Gastrocnemius medialis (tissue), 4 donors: ENCODE measurements around the gene ARL4A.

ENCODE experiments used
- POLR2A ChIP-seq, 2 donors: fragments of 450-650 bp; IDR thresholded peaks; one replicate each; pipeline ENCODE4 v1.6.1; 2017; ENCODE audit warnings: antibody characterized with exemption in 2 of 2, mild to moderate bottlenecking in 2 of 2, moderate library complexity in 2 of 2
- TF ChIP-seq, protein P1 (sequence below), 5 experiments: fragments of 450-650 bp in 3 of 5; fragments of 200-600 bp in 2 of 5; sonication (generic) in 2 of 5; IDR thresholded peaks in 4 of 5; conservative IDR thresholded peaks in 1 of 5; 1 replicate in 4 of 5; 2 replicates in 1 of 5; pipeline ENCODE4 v1.5.1; 2016 to 2019; ENCODE audit warnings: antibody characterized with exemption in 5 of 5, mild to moderate bottlenecking in 3 of 5, moderate library complexity in 3 of 5

DNA sequence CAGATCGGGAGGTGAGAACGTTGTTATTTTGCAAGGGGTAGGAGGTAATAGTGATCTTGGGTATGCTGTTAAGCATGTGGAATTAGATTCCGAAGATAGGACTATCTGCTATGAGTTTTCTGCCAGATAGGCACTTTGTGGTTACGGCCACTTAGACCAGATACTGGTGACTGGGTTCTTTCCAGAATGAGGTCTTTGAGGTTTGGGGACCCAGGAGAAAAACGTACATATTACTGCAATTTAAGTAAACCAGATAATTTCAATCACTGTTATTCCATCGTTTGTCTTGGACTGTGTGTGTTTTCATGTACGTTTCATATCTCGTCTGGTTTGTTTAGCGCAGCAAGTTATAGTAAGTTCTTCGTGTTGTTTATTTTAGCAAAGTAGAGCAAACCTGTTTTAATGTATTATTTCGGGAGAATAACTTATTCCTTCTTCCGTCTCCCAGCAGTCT is 312 bp downstream of the ARL4A start:
- TF ChIP-seq, protein P1, sequence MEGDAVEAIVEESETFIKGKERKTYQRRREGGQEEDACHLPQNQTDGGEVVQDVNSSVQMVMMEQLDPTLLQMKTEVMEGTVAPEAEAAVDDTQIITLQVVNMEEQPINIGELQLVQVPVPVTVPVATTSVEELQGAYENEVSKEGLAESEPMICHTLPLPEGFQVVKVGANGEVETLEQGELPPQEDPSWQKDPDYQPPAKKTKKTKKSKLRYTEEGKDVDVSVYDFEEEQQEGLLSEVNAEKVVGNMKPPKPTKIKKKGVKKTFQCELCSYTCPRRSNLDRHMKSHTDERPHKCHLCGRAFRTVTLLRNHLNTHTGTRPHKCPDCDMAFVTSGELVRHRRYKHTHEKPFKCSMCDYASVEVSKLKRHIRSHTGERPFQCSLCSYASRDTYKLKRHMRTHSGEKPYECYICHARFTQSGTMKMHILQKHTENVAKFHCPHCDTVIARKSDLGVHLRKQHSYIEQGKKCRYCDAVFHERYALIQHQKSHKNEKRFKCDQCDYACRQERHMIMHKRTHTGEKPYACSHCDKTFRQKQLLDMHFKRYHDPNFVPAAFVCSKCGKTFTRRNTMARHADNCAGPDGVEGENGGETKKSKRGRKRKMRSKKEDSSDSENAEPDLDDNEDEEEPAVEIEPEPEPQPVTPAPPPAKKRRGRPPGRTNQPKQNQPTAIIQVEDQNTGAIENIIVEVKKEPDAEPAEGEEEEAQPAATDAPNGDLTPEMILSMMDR (IDR thresholded peaks at IDR 0.05 in 4 of 5, conservative IDR thresholded peaks at IDR 0.05 in 1 of 5): no peak
- TF ChIP-seq POLR2A (IDR thresholded peaks at IDR 0.05): no peak
